Sigmoid colon (tissue), 7 donors: ENCODE measurements around the gene C1orf174. TPM values are rescaled to one million over a fixed set of nuclear protein-coding genes. Genes with fewer than 3 reads are reported as not detected.
"Not testable (repeated sequence)": the region's sequence is repeated elsewhere in the genome, so short reads cannot be mapped to it uniquely, and the experiment has no call there.

Experiments used
- DNase-seq: peaks from one replicate; pipeline ENCODE4 v3.0.0-alpha.2; 2019
- H3K27ac ChIP-seq, 4 donors: fragments of 200-600 bp; sonication (generic); one replicate each; pipeline ENCODE4 v1.5.1; 2016 to 2019; ENCODE audit warnings: mild to moderate bottlenecking in 1 of 4
- H3K27me3 ChIP-seq, 3 donors: fragments of 200-600 bp; sonication (generic); one replicate each; pipeline ENCODE4 v1.5.1; 2019; ENCODE audit warnings: mild to moderate bottlenecking in 1 of 3
- H3K36me3 ChIP-seq, 4 donors: fragments of 200-600 bp; sonication (generic); one replicate each; pipeline ENCODE4 v1.5.1; 2016 to 2019
- H3K4me1 ChIP-seq, 4 donors: fragments of 200-600 bp; sonication (generic); one replicate each; pipeline ENCODE4 v1.5.1; 2017 to 2019
- H3K4me3 ChIP-seq, 4 donors: fragments of 200-600 bp; sonication (generic); one replicate each; pipeline ENCODE4 v1.5.1; 2017 to 2019; ENCODE audit warnings: mild to moderate bottlenecking in 2 of 4, moderate library complexity in 1 of 4
- H3K9me3 ChIP-seq, 4 donors: fragments of 200-600 bp in 3 of 4; sonication (generic) in 3 of 4; one replicate each; pipeline versions ENCODE4 v1.5.1 to v1.6.1; 2013 to 2019
- CTCF ChIP-seq, 4 experiments: fragments of 450-650 bp in 3 of 4; fragments of 200-600 bp in 1 of 4; IDR thresholded peaks; one replicate each; pipeline ENCODE4 v1.5.1; 2016 to 2019; ENCODE audit warnings: antibody characterized with exemption in 4 of 4, mild to moderate bottlenecking in 3 of 4, moderate library complexity in 2 of 4
- EP300 ChIP-seq, 4 donors: sonication (generic); formaldehyde crosslinking; IDR thresholded peaks; one replicate each; pipeline ENCODE4 v1.6.1; 2017; ENCODE audit warnings: antibody characterized with exemption in 4 of 4
- POLR2A ChIP-seq, 2 donors: fragments of 450-650 bp; IDR thresholded peaks; one replicate each; pipeline ENCODE4 v1.6.1; 2016; ENCODE audit warnings: antibody characterized with exemption in 2 of 2, mild to moderate bottlenecking in 2 of 2, moderate library complexity in 2 of 2
- POLR2AphosphoS5 ChIP-seq, 4 donors: sonication (generic); formaldehyde crosslinking; IDR thresholded peaks; one replicate each; pipeline ENCODE4 v1.6.1; 2017; ENCODE audit warnings: antibody characterized with exemption in 4 of 4
- WGBS, 2 donors: extraction: QIAGEN DNeasy Blood & Tissue Kit; methylation state at CpG; one replicate each; pipeline ENCODE4 v1.1.7; 2013; 5-methylcytosine and 5-hydroxymethylcytosine counted together
- intact Hi-C: fragments of 100-400 bp; cut with DNase I; formaldehyde crosslinking; loops from one replicate; pipeline ENCODE4 v1.15.1; 2023
- polyA plus RNA-seq, 3 donors: library from polyadenylated mRNA; stranded (reverse); fragments of 200-250 nt; gene quantifications; one replicate each; pipeline ENCODE4 v1.2.3, GENCODE V29; 2013
- total RNA-seq, 4 donors: library from RNA; depleted of rRNA; stranded (reverse); fragments of >200 nt; gene quantifications; one replicate each; pipeline ENCODE4 v1.1.0, GENCODE V29; 2016
- donor health status: healthy with polysubstance abuse.
- donor health status: Bipolar disorder and iron deficiency.
- donor health status: healthy.

Gene C1orf174
- total and polyA plus RNA-seq, 7 donors: 10.8 to 33.0 (median 23.4) TPM

GRCh38 chr1:3919706-3920105 lies 19.6 kb upstream of the C1orf174 start:
- no peak for DNase-seq
- Histone ChIP-seq H3K27ac (no peak overlapping the region), H3K36me3 (no peaks in the 10 kb centered on the region), H3K9me3 (no peaks in the 10 kb centered on the region), H3K27me3 (peaks cover 0 to 20% (median 0%) of the 10 kb centered on the region in 3 donors), H3K4me3 (no peak overlapping the region), H3K4me1 (peaks cover 0 to 5% (median 2%) of the 10 kb centered on the region in 4 donors)
- TF ChIP-seq POLR2A (IDR thresholded peaks at IDR 0.05) (no peak), CTCF (IDR thresholded peaks at IDR 0.05) (no peak), EP300 (IDR thresholded peaks at IDR 0.05) (no peak), POLR2AphosphoS5 (IDR thresholded peaks at IDR 0.05) (no peak)
- WGBS, 2 donors: 63 to 78% methylated on average over 5 of the region's 5 CpGs
- intact Hi-C loops: no loop called here

GRCh38 chr1:3918966-3919611 lies 19.0 kb upstream of the C1orf174 start:
- no peak overlapping the region for H3K4me3 ChIP-seq
- H3K4me1 ChIP-seq: peaks cover 0 to 5% (median 2%) of the 10 kb centered on the region in 4 donors
- peaks cover 0 to 20% (median 0%) of the 10 kb centered on the region in 3 donors for H3K27me3 ChIP-seq
- no peaks in the 10 kb centered on the region for H3K36me3 ChIP-seq
- peak; percentile 40 for DNase-seq
- no peak overlapping the region for H3K27ac ChIP-seq
- WGBS, 2 donors: 74 to 83% methylated on average over 15 of the region's 15 CpGs
- H3K9me3 ChIP-seq: no peaks in the 10 kb centered on the region
- no peak for TF ChIP-seq CTCF (IDR thresholded peaks at IDR 0.05)
- TF ChIP-seq EP300 (IDR thresholded peaks at IDR 0.05): no peak
- no peak for TF ChIP-seq POLR2AphosphoS5 (IDR thresholded peaks at IDR 0.05)
- no peak for TF ChIP-seq POLR2A (IDR thresholded peaks at IDR 0.05)
- intact Hi-C loops: no loop called here

- DNase-seq, H3K27ac ChIP-seq, H3K4me3 ChIP-seq, H3K9me3 ChIP-seq, intact Hi-C loops, H3K36me3 ChIP-seq, H3K4me1 ChIP-seq: not testable (repeated sequence)
- H3K27me3 ChIP-seq: peaks cover 0 to 20% (median 0%) of the 10 kb centered on the region in 3 donors
- 83 to 87% methylated on average over 6 of the region's 6 CpGs for WGBS, 2 donors
These were observed 18.3 kb upstream of the C1orf174 start for GRCh38 chr1:3918359-3918758.

GRCh38 chr1:3917761-3918160 lies 17.7 kb upstream of the C1orf174 start:
- intact Hi-C loops: no loop called here
- no peak for DNase-seq
- TF ChIP-seq POLR2A (IDR thresholded peaks at IDR 0.05): no peak
- no peak for TF ChIP-seq EP300 (IDR thresholded peaks at IDR 0.05)
- TF ChIP-seq POLR2AphosphoS5 (IDR thresholded peaks at IDR 0.05): no peak
- TF ChIP-seq CTCF (IDR thresholded peaks at IDR 0.05): no peak
- H3K27ac ChIP-seq: no peak overlapping the region
- H3K9me3 ChIP-seq: no peaks in the 10 kb centered on the region
- H3K4me3 ChIP-seq: no peak overlapping the region
- peaks cover 0 to 2% (median under 1%) of the 10 kb centered on the region in 4 donors for H3K4me1 ChIP-seq
- WGBS, 2 donors: 81 to 88% methylated on average over 8 of the region's 8 CpGs
- peaks cover 0 to 20% (median 0%) of the 10 kb centered on the region in 3 donors for H3K27me3 ChIP-seq
- H3K36me3 ChIP-seq: no peaks in the 10 kb centered on the region

GRCh38 chr1:3915551-3916121 lies 15.6 kb upstream of the C1orf174 start:
- intact Hi-C loops: no loop called here
- H3K9me3 ChIP-seq: no peaks in the 10 kb centered on the region
- H3K4me1 ChIP-seq: peaks cover 0 to 8% (median 3%) of the 10 kb centered on the region in 4 donors
- no peak overlapping the region for H3K4me3 ChIP-seq
- no peaks in the 10 kb centered on the region for H3K36me3 ChIP-seq
- TF ChIP-seq POLR2AphosphoS5 (IDR thresholded peaks at IDR 0.05): no peak
- no peak for TF ChIP-seq POLR2A (IDR thresholded peaks at IDR 0.05)
- no peak for TF ChIP-seq CTCF (IDR thresholded peaks at IDR 0.05)
- no peak for TF ChIP-seq EP300 (IDR thresholded peaks at IDR 0.05)
- H3K27me3 ChIP-seq: peaks cover 5 to 35% (median 12%) of the 10 kb centered on the region in 3 donors
- H3K27ac ChIP-seq: no peak overlapping the region
- WGBS, 2 donors: 65 to 84% methylated on average over 15 of the region's 15 CpGs
- DNase-seq: no peak
